Activated CD8-positive, alpha-beta memory T cell treated with anti-CD3 and anti-CD28 coated beads, Interleukin-2, amount 50 U/mL, for 48 hours (primary cell): Measurements from ENCODE around the gene PIK3CA.
"Not testable (repeated sequence)": the region's sequence is repeated elsewhere in the genome, so short reads cannot be mapped to it uniquely, and the experiment has no call there.

ENCODE experiments used
- DNase-seq: peaks from one replicate; pipeline ENCODE4 v3.0.0-alpha.2; 2020

PIK3CA gene

DNA sequence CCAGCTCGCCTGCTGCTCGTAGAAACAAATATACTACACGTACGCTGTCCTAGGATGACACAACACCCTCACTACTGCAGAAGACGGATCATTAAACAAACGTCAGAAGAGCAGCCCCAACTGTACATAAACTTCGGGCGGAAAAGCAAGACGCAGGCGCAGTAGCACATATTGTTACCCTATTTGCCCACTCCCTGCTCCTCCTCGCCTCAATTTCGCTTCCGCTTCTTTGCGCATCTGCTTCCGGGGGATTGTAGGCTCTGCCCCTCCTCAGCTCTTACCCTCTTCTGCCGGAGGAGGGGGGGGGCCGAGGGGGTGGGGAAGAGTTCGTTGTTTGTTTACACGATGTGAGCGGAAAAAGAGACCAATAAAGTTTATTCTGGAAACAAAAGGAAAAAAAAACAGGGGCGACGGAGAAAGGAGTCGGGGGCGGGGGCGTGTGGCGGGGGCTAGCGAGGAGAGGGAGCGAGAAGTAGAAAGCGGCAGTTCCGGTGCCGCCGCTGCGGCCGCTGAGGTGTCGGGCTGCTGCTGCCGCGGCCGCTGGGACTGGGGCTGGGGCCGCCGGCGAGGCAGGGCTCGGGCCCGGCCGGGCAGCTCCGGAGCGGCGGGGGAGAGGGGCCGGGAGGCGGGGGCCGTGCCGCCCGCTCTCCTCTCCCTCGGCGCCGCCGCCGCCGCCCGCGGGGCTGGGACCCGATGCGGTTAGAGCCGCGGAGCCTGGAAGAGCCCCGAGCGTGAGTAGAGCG, at the start of gene PIK3CA:
TSS of gene PIK3CA (plus strand) at position 485 of the 743 bp plus-strand sequence. CDS start 50,469 bp downstream, outside the sequence.
- peak; percentile 87 for DNase-seq

DNA sequence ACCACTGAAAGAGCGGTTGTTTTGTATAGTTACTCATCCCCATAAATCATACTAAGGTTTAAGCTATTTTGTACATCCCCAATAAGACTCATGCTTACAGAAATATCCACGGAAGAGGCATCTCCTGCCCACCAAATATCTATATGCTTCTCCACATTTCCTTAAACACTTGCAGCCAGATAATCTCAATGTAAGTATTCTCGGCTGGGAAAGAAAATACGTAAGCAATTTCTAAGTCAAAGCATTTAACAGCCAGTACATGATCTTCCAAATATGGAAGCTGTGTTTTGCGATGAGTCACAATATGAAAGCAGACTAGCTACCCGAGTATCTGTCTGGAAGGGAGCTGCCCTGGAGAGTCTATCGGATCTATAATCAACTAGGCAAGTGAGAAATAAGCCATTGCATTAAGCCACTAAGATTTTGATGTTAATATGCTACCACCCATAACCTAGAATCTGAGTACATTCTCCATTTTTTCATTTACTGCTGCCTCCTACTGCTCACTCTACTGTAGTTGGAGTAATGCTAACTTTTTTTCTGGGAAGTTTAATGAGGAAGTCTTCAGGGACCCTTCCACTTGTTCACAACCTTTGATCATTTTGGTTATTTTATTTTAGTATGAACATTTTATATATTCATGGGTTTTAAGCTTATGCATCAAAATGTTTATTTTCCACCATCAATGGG, 49.6 kb upstream of the PIK3CA start:
- no peak for DNase-seq

DNA sequence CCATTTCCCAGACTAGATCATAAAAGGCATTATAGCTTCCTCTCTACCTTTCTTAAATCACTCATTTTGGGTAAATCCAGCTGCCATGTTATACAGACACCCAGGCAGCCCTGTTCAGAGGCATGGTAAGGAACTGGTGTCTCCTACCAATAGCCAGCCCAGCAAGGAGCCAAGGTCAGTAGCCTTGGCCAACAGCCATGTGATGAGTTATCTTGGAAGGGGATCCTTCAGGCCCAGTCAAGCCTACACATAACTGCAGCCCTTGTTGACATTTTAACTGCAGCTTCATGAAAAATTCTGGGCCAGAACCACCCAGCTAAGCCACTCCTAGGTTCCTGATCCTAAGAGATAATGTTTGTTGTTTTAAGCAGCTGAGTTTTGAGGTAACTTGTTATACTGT, 47.5 kb upstream of the PIK3CA start:
- no peak for DNase-seq

DNA sequence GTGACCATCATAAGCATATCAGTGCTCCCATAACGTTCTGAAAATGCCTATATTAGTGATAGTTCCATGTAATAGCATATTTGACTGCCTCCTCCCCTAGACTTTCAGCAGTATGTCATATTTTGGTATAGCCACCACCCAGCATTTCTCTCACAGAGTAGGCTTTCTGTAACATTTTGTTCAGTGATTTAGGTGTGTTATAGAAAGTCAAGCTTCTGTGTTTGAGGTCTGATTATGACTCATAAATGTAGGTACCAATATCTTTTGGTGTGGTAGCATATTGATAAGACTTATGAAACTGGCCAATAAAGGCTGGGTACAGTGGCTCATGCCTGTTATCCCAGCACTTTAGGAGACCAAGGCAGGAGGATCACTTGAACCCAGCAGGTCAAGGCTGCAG, 42.3 kb upstream of the PIK3CA start:
- no peak for DNase-seq

DNA sequence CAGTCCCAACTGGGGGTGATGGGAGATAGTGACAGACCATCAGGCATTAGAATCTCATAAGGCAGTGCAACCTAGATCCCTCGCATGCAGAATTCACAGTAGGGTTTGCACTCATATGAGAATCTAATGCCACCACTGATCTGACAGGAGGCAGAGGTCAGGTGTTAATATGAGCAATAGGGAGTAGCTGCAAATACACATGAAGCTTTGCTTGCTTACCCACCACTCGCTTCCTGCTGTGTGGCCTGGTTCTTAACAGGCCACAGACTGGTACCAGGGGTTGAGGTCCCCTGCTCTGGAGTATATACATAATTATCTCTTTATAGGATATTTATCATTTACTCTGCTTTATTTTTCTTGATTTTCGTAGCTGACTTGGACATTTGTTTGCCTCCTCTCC, 40.5 kb upstream of the PIK3CA start:
- no peak for DNase-seq

DNA sequence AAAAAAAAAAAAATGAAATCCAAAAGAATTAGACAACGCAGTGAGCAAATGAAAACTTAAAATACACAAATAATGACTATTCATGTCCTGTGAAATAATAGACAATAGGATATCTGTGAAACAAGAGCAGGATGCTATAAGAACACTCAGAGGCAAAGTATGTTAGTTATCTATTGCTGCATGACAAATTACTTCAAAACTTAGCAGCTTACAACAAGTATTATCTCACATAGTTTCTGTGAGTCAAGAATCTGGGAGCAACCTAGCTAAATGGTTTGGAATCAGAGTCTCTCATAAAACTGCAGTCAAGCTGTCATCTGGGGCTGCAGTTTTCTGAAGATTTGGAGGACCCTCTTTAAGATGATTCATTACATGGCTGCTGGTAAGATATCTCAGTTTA, 40.1 kb upstream of the PIK3CA start:
- no peak for DNase-seq

DNA sequence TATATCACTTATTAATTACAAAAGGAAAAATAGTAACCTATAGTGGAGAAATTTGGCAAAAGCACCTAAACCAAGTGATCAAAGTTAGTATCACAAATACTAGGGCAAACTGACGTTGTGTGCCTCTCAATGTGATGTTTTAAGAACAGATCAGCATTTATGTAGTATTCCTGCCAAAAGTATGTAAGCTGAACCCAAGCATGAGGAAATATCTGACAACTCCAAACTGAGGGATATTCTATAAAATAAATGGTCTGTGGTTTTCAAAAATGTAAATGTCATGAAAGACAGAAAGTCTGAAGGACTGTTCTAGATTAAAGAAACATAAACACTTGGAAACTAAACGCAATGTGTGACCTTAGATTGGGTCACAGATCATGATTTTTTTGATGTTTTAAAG, 34.3 kb upstream of the PIK3CA start:
- DNase-seq = no peak

- not testable (repeated sequence) for DNase-seq
Measured at GRCh38 chr3:179115444-179115843, 32.7 kb upstream of the PIK3CA start.

GRCh38 chr3:179116816-179117215, 31.3 kb upstream of the PIK3CA start:
- DNase-seq = no peak

DNA sequence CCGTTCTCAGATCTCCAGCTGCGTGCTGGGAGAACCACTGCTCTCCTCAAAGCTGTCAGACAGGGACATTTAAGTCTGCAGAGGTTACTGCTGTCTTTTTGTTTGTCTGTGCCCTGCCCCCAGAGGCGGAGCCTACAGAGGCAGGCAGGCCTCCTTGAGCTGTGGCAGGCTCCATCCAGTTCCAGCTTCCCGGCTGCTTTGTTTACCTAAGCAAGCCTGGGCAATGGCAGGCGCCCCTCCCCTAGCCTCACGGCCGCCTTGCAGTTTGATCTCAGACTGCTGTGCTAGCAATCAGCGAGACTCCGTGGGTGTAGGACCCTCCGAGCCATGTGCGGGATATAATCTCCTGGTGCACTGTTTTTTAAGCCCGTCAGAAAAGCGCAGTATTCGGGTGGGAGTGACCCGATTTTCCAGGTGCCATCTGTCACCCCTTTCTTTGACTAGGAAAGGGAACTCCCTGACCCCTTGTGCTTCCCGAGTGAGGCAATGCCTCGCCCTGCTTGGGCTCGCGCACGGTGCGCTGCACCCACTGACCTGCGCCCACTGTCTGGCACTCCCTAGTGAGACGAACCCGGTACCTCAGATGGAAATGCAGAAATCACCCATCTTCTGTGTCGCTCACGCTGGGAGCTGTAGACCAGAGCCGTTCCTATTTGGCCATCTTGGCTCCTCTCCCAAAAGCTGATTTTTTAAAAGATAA, 15.8 kb upstream of the PIK3CA start:
- not testable (repeated sequence) for DNase-seq

DNA sequence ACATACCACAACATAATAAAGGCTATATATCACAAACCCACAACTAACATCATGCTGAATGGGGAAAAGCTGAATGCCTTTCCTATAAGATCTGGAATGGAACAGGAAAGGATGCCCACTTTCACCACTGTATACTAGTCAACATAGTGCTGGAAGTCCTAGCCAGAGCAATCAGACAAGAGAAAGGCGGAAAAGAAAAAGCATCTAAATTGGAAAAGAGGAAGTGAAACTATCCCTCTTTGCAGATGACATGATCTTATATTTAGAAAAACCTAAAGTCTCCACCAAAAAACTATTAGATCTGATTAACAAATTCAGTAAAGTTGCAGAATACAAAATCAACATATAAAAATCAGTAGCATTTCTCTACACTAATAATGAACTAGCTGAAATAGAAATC, 14.6 kb upstream of the PIK3CA start:
- no peak for DNase-seq

GRCh38 chr3:179136195-179136594, 12.0 kb upstream of the PIK3CA start:
- DNase-seq = no peak

DNA sequence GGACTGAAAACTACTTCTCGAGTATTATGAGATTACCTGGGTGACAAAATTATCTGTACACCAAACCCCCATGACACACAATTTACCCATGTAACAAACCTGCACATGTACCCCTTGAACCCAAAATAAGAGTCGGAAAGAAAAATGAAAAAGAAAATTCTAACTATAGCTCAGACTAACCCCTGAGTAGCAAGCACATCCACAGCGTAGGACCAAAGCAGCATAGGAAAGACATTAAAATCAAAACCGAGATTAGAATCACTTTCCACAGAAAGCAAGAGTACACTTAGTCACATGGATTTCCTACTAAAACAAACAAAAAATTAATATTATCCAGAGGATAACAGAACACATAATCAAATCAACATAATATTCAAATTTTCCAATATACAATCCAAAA, 6.3 kb upstream of the PIK3CA start:
- no peak for DNase-seq

- no peak for DNase-seq
Measured at GRCh38 chr3:179146911-179147513, 1.1 kb upstream of the PIK3CA start.

DNA sequence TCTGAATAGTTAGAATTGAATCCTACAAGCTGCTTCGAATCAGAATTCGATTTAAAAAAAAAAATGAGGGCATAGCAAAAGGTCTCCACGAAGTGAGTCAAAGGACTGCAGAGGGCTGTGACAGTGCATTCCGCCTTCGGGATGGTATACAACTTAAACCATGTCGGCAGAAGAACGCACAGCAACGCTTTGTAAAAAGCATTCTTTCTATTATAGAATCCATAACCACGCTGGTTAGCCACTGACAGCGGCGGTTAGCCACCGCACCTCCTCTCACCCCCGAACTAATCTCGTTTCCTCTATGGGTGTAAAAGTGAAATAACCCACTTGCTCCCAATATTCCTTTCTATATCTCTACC, 664 bp upstream of the PIK3CA start:
- DNase-seq = peak; percentile 88

- peak; percentile 77 for DNase-seq
Measured at GRCh38 chr3:179148616-179149405, 654 bp downstream of the PIK3CA start.

GRCh38 chr3:179149406-179149867, 1.3 kb downstream of the PIK3CA start:
- no peak for DNase-seq

GRCh38 chr3:179149951-179150350, 1.8 kb downstream of the PIK3CA start:
- DNase-seq = no peak

DNA sequence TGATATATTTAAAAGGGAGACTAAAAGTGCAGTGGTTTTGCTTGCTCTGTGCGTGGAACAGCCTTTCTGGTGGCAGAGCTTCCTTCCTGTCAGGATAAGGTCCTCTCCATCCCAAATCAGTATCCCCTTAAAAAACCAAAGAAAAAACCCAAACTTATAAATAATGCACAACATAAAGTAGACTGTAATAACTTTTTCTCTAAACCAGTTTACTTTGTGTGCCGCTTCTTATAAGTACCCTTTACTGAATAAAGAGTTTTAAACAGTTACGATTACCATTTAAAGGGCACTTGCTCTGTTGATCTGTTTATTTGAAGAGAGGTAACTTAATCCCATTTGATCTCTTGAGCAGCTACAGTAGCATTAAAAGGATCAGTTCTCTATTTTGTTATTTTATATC, 2.5 kb downstream of the PIK3CA start:
- DNase-seq = no peak

DNA sequence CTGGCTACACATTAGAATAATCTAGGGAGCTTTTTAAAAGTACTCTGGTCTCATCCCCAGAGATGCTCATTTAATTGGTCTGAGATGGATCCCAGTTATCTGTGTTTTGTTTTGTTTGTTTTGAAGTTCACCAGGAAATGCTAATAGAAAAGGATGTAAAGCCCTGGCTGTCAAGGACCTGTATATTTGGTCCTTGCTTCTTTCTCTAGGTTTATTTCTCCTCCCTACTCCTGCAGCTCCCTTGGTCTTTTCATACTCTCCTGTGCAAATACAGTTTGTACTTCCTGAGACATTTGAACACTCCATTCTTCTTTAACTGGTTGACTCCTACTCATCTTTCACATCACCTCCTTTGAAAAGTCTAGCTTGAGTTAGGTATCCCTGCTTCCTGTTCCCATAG, 3.3 kb downstream of the PIK3CA start:
- DNase-seq = no peak

GRCh38 chr3:179156170-179156569, 8.0 kb downstream of the PIK3CA start:
- DNase-seq = no peak

DNA sequence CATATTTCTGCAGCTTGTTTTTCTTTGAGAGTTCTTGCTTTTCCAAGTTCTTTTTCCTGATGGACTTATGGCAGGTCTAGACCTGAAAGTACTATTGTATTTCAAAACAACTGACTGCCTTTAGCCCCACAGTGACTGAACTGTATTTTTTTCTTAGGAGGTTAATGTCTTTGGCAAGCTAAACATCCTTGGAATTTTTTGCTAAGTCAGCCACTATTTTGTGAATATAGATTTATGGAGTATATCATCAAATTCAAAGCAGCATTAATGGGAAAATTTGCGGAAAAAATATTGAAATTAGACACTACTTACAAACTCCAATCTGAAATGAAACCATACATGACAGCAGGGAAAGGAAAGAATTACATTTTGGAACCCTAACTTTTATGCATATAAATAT, 8.6 kb downstream of the PIK3CA start:
- DNase-seq = no peak
